Measurements from ENCODE around the gene BAZ2A. TPM values are rescaled to one million over a fixed set of nuclear protein-coding genes. Genes with fewer than 3 reads are reported as not detected.

The BAZ2A gene
- total RNA-seq, 1 donor, result 53.4 TPM

- DNase-seq (ENCODE audit: low read depth), result peak; percentile 22
- TF ChIP-seq, protein P1, sequence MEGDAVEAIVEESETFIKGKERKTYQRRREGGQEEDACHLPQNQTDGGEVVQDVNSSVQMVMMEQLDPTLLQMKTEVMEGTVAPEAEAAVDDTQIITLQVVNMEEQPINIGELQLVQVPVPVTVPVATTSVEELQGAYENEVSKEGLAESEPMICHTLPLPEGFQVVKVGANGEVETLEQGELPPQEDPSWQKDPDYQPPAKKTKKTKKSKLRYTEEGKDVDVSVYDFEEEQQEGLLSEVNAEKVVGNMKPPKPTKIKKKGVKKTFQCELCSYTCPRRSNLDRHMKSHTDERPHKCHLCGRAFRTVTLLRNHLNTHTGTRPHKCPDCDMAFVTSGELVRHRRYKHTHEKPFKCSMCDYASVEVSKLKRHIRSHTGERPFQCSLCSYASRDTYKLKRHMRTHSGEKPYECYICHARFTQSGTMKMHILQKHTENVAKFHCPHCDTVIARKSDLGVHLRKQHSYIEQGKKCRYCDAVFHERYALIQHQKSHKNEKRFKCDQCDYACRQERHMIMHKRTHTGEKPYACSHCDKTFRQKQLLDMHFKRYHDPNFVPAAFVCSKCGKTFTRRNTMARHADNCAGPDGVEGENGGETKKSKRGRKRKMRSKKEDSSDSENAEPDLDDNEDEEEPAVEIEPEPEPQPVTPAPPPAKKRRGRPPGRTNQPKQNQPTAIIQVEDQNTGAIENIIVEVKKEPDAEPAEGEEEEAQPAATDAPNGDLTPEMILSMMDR (IDR thresholded peaks at IDR 0.05; ENCODE audit: insufficient read depth, low read length), result no peak
- peak overlapping the region; percentile 73 for H3K4me3 ChIP-seq (ENCODE audit: low read depth, low read length)
Measured at GRCh38 chr12:56629459-56630179, 507 bp downstream of the BAZ2A start.

GRCh38 chr12:56628671-56629458 lies 1.3 kb downstream of the BAZ2A start:
- TF ChIP-seq, protein P1 (IDR thresholded peaks at IDR 0.05; ENCODE audit: insufficient read depth, low read length), result no peak
- peak; percentile 67 for DNase-seq (ENCODE audit: low read depth)
- peak overlapping the region; percentile 73 for H3K4me3 ChIP-seq (ENCODE audit: low read depth, low read length)

DNA sequence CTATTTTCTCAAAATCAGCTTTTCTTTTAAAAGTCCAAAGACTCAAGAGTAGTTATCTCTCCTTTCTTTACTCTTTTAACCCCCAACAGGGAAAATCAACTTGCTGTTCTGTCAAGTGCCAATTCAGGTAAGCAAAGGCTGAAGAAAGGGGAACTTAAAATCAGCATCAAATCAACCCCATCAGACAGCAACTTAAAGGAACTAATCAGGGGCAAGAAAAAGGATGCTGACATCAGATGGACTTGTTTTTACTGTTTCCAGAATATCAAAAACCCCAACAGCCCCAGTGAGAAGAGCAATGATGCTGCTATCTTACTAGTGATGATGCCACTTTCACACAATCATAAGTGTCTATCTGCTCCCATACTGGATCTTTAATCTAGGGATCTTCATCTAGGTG lies 3.4 kb downstream of the BAZ2A start:
- H3K4me3 ChIP-seq (ENCODE audit: low read depth, low read length), result no peak overlapping the region
- DNase-seq (ENCODE audit: low read depth), result no peak
- TF ChIP-seq, protein P1 (IDR thresholded peaks at IDR 0.05; ENCODE audit: insufficient read depth, low read length), result no peak

- DNase-seq (ENCODE audit: low read depth), result no peak
- TF ChIP-seq, protein P1 (IDR thresholded peaks at IDR 0.05; ENCODE audit: insufficient read depth, low read length), result no peak
- no peak overlapping the region for H3K4me3 ChIP-seq (ENCODE audit: low read depth, low read length)
Measured at GRCh38 chr12:56622535-56622934, 7.6 kb downstream of the BAZ2A start.

GRCh38 chr12:56616925-56617324 lies 13.2 kb downstream of the BAZ2A start:
- no peak for DNase-seq (ENCODE audit: low read depth)
- no peak overlapping the region for H3K4me3 ChIP-seq (ENCODE audit: low read depth, low read length)
- TF ChIP-seq, protein P1 (IDR thresholded peaks at IDR 0.05; ENCODE audit: insufficient read depth, low read length), result no peak

DNA sequence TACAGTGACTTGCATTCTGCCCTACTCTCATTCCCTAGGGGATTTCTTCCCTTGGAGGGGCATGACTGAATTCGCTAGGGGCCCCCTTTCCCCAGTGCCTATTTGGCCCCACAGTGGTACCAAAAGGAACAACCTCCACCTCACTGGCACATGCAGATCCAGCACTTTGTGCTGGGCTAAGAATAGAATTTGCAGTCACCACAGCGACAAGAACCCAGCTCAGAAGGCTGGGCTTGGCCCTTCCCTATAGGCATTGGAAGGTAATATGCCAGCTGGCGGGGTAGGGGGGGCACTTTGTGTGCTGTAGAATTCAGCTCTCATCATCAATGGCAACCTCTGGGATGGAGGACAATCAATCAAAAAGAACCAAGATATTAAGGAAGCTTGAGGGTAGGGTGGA lies 13.9 kb downstream of the BAZ2A start:
- no peak overlapping the region for H3K4me3 ChIP-seq (ENCODE audit: low read depth, low read length)
- TF ChIP-seq, protein P1 (IDR thresholded peaks at IDR 0.05; ENCODE audit: insufficient read depth, low read length), result no peak
- DNase-seq (ENCODE audit: low read depth), result no peak

Measured in fibroblast of the aortic adventitia (primary cell).